Measurements from ENCODE around the gene CARD8. TPM values are rescaled to one million over a fixed set of nuclear protein-coding genes. Genes with fewer than 3 reads are reported as not detected.

The CARD8 gene
- 10 to 100 TPM; 13.1 to 48.4 (median 29.4) TPM for total RNA-seq

DNA sequence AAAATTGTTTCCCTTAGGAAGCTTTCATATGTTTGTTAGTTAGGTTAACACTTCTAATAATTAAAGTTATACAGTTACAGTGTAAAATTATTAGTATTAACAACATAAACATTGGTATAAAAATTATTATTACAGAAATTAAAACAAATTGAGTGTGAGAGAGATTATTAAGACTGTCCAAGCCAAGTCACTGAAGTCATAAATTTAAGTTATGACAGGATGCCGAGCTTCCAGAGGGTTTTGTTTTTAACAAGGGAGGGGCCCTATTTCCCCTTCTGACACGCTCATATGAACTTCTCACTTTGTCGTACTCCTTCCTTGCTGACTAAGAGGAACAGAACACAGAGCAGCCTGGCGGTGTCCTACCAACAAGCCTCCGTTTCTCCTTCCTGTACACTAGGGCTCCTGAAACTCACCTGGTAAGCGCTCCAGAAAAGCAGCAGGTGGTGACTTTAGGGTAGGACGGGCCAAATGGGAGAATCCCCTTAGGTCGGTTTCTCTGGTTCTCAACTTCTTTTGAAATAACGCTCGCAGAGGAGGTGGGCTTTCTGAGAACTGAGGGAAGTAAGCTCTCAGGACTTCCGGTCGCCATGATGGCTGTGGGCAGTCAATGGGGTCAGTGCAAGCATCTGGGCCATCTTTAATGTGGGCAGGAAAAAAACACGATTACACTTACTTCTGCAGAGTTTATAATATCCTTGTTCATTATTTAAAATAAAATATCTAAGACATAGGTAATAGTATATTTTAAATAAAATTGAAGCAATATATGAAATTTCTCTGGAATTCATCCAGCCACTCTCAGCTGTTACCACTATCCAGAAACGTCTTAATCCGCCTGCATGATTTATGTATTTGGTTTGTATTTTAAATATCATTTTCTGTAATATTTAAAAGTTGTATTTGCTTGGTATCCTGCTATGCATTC lies at the start of gene CARD8:
Gene CARD8 (minus strand): TSS at position 537 of the 928 bp plus-strand sequence. CDS start 14,892 bp downstream, outside the sequence.
- Histone ChIP-seq H3K27ac (peak within 1 kb of the TSS; percentile 87 to 96 (median 94)), H3K36me3 (no peaks in the 10 kb centered on the region), H3K27me3 (no peaks in the 10 kb centered on the region), H3K4me1 (peaks cover 9 to 34% (median 15%) of the 10 kb centered on the region in 4 donors), H3K9me3 (no peaks in the 10 kb centered on the region), H3K4me3 (peak within 1 kb of the TSS; percentile 48 to 79 (median 64))
- peak; percentile 87 for DNase-seq
- in situ Hi-C loops (cut with MboI; ENCODE audit: low pct_ligation_motif_present in 1 of 4, low pct_unique_long_range_greater_than_20kb in 1 of 4, low sequenced_read_pairs in 3 of 4) (loop anchor here in 1 of 4 donors (25.0 kb wide), 1 partner anchor 332 kb away; no protein-coding TSS in a partner anchor), intact Hi-C loops (cut with DNase I; ENCODE audit: low total_unique reads) (no loop called here)
- 6 to 9% methylated on average over 15 of the region's 15 CpGs for WGBS, 2 donors (ENCODE audit: low coverage in 1 of 2)
- TF ChIP-seq POLR2A (IDR thresholded peaks at IDR 0.05) (peak; percentile 82), POLR2AphosphoS5 (IDR thresholded peaks at IDR 0.05) (peak; percentile 31 to 85 (median 81)), EP300 (IDR thresholded peaks at IDR 0.05; ENCODE audit: low read depth) (no peak)
- TF ChIP-seq, protein P1, sequence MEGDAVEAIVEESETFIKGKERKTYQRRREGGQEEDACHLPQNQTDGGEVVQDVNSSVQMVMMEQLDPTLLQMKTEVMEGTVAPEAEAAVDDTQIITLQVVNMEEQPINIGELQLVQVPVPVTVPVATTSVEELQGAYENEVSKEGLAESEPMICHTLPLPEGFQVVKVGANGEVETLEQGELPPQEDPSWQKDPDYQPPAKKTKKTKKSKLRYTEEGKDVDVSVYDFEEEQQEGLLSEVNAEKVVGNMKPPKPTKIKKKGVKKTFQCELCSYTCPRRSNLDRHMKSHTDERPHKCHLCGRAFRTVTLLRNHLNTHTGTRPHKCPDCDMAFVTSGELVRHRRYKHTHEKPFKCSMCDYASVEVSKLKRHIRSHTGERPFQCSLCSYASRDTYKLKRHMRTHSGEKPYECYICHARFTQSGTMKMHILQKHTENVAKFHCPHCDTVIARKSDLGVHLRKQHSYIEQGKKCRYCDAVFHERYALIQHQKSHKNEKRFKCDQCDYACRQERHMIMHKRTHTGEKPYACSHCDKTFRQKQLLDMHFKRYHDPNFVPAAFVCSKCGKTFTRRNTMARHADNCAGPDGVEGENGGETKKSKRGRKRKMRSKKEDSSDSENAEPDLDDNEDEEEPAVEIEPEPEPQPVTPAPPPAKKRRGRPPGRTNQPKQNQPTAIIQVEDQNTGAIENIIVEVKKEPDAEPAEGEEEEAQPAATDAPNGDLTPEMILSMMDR (IDR thresholded peaks at IDR 0.05) = peak in 2 of 5 experiments; percentile 38 to 48

GRCh38 chr19:48303866-48304265 lies 48.2 kb upstream of the CARD8 start:
- H3K27ac ChIP-seq = no peak overlapping the region
- no peak overlapping the region for H3K4me3 ChIP-seq
- H3K36me3 ChIP-seq = no peaks in the 10 kb centered on the region
- no peaks in the 10 kb centered on the region for H3K4me1 ChIP-seq
- intact Hi-C loops (cut with DNase I; ENCODE audit: low total_unique reads) (no loop called here), in situ Hi-C loops (cut with MboI; ENCODE audit: low pct_ligation_motif_present in 1 of 4, low pct_unique_long_range_greater_than_20kb in 1 of 4, low sequenced_read_pairs in 3 of 4) (loop anchor here in 1 of 4 donors (25.0 kb wide), 1 partner anchor 283 kb away; no protein-coding TSS in a partner anchor)
- DNase-seq = no peak
- no peaks in the 10 kb centered on the region for H3K27me3 ChIP-seq
- H3K9me3 ChIP-seq = no peaks in the 10 kb centered on the region
- 89% methylated on average over 19 of the region's 19 CpGs; no CpG with 5 or more reads in 1 of the 2 donors for WGBS, 2 donors (ENCODE audit: low coverage in 1 of 2)
- TF ChIP-seq EP300 (IDR thresholded peaks at IDR 0.05; ENCODE audit: low read depth) (no peak), POLR2AphosphoS5 (IDR thresholded peaks at IDR 0.05) (no peak), POLR2A (IDR thresholded peaks at IDR 0.05) (no peak)
- TF ChIP-seq, protein P1 (IDR thresholded peaks at IDR 0.05) = no peak

GRCh38 chr19:48303367-48303766 lies 47.7 kb upstream of the CARD8 start:
- Histone ChIP-seq H3K4me1 (no peaks in the 10 kb centered on the region), H3K9me3 (no peaks in the 10 kb centered on the region), H3K36me3 (no peaks in the 10 kb centered on the region), H3K4me3 (no peak overlapping the region), H3K27me3 (no peaks in the 10 kb centered on the region), H3K27ac (no peak overlapping the region)
- DNase-seq = no peak
- WGBS, 2 donors (ENCODE audit: low coverage in 1 of 2) = 80 to 93% methylated on average over 8 to 13 of the region's 13 CpGs
- TF ChIP-seq EP300 (IDR thresholded peaks at IDR 0.05; ENCODE audit: low read depth) = no peak
- no peak for TF ChIP-seq POLR2A (IDR thresholded peaks at IDR 0.05)
- TF ChIP-seq, protein P1 (IDR thresholded peaks at IDR 0.05) = no peak
- TF ChIP-seq POLR2AphosphoS5 (IDR thresholded peaks at IDR 0.05) = no peak
- in situ Hi-C loops (cut with MboI; ENCODE audit: low pct_ligation_motif_present in 1 of 4, low pct_unique_long_range_greater_than_20kb in 1 of 4, low sequenced_read_pairs in 3 of 4) = loop anchor here in 1 of 4 donors (25.0 kb wide), 1 partner anchor 284 kb away; no protein-coding TSS in a partner anchor
- intact Hi-C loops (cut with DNase I; ENCODE audit: low total_unique reads) = no loop called here

DNA sequence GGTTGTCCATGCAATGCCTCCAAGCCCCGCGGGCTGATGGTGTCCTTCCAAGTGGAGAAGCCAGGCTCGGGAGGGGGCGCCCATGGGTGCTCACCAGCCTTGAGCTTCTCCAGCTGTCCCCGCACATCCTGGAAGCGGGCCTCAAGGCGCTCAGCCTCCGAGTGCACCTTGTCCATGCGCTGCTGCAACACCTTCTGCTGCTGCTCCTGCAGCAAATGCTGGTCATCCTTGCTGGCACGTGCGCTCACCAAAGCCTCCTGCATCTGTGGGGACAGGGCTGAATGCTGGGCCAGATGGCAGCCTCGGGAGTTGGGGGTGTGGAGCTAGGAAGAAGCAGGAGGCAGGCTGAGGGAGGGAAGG lies 46.9 kb upstream of the CARD8 start:
- H3K4me1 ChIP-seq = no peaks in the 10 kb centered on the region
- no peaks in the 10 kb centered on the region for H3K27me3 ChIP-seq
- H3K9me3 ChIP-seq = no peaks in the 10 kb centered on the region
- no peaks in the 10 kb centered on the region for H3K36me3 ChIP-seq
- no peak overlapping the region for H3K4me3 ChIP-seq
- in situ Hi-C loops (cut with MboI; ENCODE audit: low pct_ligation_motif_present in 1 of 4, low pct_unique_long_range_greater_than_20kb in 1 of 4, low sequenced_read_pairs in 3 of 4) = loop anchor here in 1 of 4 donors (25.0 kb wide), 1 partner anchor 285 kb away; no protein-coding TSS in a partner anchor
- TF ChIP-seq POLR2AphosphoS5 (IDR thresholded peaks at IDR 0.05) = no peak
- TF ChIP-seq POLR2A (IDR thresholded peaks at IDR 0.05) = no peak
- TF ChIP-seq EP300 (IDR thresholded peaks at IDR 0.05; ENCODE audit: low read depth) = no peak
- TF ChIP-seq, protein P1 (IDR thresholded peaks at IDR 0.05) = no peak
- 98 to 100% methylated on average over 2 to 10 of the region's 12 CpGs for WGBS, 2 donors (ENCODE audit: low coverage in 1 of 2)
- intact Hi-C loops (cut with DNase I; ENCODE audit: low total_unique reads) = no loop called here
- H3K27ac ChIP-seq = no peak overlapping the region
- no peak for DNase-seq

Measured in transverse colon (tissue), 4 donors.